ENCODE measurements around the gene SCAMP5.

The SCAMP5 gene

DNA sequence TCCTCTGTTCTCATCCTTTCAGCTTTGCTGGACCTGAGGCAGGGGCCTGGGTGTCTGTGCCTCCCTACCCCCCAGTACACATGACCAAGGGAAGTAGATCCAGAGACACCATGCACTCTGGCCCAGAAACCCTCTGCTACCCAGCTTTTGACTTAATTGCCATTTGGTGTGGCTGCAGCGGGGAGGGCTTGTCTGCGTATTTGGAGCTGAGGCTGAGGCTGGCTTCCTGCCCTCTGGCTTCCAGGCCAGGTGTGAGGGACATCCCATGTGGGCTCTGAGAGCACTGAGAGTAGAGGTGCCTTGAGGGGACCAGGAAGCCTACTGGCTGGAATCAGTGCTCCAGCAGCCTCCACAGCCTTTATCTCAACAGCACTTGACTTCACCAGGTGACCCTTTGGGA, 54.9 kb downstream of the SCAMP5 start:
- DNase-seq = no peak

DNA sequence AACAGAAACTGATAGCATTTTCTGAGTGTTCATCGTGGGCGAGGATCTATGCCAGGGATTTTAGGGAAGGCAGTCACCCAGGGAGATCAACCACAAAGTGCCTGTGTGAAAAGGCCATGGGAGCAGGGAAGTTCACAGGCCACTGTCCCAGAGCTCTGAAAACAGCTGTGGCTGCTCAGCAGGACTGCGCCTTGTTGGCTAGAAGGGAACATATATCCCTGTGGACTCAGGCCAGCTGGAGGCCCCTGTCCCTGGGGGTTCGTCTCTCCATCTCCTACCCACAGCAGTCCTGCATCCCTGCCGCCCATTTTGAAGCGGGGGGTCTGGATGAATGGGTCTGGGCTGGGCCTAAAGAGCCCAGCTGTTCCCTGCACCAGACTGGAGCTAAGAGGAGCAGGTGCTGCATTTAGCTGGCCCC, 55.8 kb downstream of the SCAMP5 start:
- DNase-seq = no peak

DNA sequence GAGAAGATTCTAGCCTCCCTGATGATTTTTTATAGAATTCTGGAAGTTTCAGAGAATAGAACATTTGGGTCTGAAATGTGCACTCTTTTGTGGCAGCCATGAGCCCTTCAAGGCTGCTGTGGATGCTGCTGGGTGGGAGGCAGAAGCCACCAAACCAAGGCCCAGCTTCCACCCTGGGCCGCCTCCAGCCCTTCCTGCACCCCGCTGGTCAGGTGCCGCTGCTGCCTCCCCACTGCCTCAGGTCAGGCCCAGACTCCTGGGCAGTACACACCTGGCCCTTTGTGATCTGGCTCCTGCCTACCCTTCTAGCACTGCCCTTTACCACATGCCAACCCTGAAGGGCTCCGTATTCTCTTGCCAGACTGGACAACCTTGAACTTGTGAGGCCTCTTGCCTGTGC, 56.3 kb downstream of the SCAMP5 start:
- no peak for DNase-seq

DNA sequence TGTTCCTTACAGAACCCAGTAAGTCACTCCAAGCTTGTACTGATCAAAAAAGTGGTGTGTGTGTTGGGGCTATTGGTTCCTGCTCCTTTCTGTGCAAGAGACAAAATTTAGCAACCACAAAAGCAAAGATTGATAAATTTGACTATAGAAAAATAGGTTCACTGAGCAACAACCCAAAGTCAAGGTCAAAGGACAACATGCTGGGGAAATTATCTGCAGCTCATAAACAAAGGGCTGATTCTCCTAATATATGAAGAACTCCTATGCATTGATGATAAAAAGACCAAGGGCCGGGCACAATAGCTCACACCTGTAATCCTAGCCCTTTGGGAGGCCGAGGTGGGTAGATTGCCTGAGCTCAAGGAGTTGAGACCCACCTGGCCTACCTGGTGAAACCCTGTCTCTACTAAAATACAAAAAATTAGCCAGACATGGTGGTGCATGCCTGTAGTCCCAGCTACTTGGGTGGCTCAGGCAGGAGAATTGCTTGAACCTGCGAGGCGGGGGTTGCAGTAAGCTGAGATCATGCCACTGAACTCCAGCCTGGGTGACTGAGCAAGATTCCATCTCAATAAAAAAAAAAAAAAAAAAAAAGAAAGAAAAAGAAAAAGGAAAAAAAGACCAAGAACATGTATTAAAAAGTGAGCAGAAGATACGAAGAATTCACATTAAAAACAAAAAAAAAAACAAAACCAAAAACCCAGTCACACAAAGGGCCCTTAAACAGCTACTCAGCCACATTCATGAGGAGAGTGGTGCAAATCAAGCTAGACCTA, 57.8 kb downstream of the SCAMP5 start:
- DNase-seq = no peak

DNA sequence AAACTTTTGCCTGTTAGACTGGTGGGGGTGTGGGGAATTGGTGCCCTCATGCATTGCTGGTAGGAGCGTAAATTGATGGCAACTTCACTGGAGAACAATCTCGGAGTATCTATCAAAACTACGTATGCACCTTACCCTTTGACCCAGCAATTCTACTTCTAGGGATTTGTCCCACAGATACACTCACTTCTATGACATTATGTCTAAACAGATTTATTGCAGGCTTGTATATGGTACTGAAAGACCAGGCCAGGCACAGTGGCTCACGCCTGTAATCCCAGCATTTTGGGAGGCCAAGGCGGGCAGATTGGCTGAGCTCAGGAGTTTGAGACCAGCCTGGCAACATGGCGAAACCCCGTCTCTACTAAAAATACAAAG, 58.4 kb downstream of the SCAMP5 start:
- no peak for DNase-seq

DNA sequence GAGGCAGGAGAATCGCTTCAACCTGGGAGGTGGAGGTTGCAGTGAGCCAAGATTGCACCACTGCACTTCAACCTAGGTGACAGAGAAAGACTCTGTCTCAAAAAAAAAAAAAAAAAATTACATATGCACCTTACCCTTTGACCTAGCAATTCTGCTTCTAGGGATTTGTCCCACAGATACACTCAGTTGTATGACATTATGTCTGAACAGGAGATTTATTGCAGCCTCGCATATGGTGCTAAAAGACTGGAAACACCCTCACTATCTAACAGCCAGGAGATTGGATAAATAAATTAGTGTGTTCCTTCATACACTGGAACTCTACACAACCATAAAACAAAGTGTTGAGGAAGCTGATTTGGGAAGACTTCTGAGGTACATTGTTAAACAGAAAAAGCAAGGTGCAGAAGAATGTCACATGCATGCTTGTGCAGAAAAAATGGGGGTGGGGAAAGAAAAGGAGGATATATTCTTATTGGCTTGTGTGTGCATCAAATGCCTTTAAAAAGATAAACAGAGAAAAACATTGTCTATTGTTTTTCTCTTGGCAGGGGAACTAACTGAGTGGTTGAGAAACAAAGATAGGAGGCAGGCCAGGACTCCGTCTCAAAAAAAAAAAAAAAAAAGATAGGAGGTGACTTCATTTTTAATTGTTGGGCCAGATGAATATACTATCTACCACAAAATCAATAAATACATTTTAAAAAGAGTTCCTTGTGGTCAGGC, 59.0 kb downstream of the SCAMP5 start:
- no peak for DNase-seq

DNA sequence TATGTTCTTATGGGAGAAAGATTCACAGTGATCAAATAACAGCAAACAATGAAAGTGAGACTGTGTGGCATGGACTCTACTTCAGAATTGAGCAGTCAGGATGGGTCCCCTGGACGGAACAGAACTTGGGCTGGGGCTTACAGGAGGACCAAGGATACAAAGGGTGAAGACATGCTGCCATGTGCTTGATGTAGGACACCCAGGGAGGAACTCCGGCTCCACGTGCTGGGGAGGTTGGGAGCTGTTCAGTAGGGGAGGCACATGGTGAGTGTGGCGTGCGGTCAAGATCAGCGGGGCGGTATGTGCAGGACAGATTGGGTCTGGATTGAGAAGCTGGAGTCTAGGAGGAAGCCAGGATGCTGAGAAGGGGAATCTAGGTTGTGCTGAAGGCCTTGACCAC, 60.7 kb downstream of the SCAMP5 start:
- DNase-seq = no peak

DNA sequence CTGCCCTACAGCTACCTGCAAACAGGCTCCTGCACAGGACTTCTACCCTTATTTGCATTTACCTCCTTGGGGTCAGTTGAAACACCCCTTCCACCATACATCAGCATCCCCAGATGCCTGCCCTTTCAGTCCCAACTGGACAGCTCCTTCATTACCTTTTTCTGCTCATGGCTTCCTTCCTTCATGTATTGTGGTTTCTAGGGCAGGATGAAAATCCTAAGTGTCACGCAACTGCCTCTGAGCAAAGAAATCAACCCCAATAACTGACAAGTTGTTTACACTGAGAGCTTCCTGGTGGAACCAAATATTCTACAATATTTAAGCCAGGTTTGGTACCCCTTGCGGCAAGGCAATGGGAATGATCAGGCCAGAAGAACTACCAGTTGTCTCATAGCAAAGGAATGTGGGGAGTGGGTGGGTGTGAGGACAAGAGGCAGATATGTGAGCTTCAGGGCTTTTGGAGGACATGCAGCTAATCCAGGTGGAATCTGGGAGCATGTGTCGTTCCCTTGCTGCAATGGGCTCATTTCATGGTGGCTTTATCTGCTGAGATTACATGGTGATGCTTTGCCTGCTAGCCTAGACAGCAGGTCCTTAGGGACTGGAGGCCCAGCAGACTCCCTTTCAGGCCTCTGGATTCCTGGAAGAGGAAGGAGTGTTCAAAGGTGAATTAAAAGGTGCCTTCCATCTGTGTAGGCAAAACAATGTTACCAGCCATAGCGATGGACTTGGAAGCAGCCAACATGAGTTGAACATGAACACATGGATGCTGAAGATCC, 63.0 kb downstream of the SCAMP5 start:
- no peak for DNase-seq

DNA sequence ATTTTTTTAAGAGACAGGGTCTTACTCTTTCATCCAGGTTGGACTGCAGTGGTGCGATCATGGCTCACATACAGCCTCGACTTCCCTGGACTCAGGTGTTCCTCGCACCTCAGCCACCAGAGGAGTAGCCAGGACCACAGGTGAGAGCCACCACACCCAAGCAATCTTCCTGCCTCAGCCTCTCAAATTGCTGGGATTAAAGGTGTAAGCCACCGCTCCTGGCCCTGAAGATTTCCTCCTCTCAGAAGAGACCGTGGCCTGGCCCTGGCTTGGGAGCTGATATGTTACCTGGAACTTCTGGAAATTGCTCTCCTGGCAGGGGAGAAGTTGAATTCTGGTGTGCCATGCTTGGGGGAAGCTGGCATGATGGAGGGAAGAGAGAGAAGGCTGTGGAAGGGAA, 64.2 kb downstream of the SCAMP5 start:
- DNase-seq = no peak

DNA sequence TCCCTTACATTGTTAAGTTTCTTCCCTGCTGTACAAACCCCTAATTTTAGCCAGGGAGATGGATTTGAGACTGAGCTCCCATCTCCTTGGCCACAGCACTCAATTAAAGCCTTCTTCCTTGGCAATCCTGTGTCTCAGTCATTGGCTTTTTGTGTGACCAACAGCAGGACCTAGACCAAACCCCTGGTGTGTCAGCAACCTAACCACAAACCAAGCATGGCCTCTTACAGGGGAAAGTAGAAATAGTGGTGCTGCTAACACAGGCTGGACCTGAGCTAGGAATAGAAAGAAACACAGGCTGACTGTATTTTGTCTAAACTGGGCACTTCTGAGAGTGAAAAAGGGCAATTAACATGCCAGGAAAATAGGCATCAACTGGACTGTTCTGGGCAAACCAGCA, 65.9 kb downstream of the SCAMP5 start:
- DNase-seq = no peak

DNA sequence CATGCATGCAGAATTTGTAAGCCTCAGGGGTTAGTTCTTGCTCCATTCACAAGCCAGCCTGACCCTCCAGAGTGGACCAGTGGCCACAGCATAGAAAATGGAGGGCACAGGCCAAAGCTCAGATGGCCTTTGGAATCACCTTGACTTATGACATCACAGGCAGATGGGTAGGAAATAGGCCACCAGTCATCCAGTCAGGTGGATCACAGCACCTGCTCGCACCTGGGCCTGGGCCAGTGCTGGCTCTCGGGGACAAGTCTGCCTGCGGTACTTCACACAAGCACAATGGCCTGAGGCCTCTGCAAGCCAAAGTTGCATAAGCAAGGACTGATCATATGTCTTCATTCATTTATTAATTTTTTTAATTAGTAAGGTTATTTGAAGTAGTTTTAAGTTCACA, 67.3 kb downstream of the SCAMP5 start:
- no peak for DNase-seq

DNA sequence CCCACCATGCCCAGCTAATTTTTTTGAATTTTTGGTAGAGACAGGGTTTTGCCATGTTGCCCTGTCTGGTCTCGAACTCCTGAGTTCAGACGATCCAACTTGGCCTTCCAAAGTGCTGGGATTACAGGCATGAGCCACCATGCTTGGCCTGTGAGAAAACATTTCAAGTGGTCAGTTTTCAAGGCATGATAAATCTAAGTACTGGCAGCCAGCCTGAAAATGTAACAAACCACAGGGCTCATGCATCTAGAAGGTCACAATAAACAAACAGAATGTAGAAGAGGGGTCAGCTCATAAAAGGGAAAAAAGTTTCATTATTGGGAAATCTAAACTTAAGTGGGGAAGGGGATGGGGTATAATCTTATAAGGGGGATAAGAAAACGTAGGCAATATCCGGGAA, 68.0 kb downstream of the SCAMP5 start:
- DNase-seq = no peak

DNA sequence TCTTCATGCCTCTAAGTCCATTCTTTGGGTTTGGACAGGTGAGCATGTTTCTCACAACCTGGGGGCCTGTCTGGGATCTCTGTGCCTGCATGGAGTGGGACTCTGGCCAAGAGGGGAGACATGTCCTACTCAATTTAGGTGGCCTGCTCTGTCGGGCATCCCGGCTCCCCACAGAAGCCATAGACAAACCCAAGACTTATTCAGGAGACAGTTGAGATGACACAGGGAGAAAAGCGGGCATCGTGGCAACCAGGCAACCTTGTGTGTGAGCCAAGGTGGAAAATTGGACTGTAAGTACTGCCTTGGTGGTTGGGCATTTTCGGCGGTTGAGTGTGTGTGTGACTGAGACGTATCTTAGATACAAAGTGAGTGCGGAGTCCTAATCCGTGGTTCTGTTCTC, 68.5 kb downstream of the SCAMP5 start:
- no peak for DNase-seq

DNA sequence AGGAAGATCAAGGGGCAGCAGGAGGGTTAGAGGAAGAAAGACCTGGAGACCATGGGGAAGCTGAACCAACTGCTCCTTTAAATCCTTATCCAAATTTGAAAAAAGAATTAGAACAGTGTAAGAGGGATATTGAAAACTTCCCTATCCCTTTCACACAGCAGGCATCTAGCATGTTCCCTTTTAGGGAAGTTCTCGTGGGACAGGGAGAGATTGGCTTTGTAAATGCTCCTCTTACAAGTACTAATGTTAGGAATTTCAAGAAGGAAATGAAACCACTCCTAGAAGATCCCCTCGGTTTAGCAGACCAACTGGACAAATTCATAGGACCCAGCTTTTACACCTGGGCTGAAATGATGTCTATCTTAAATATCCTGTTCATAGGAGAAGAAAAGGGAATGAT, 69.5 kb downstream of the SCAMP5 start:
- no peak for DNase-seq

DNA sequence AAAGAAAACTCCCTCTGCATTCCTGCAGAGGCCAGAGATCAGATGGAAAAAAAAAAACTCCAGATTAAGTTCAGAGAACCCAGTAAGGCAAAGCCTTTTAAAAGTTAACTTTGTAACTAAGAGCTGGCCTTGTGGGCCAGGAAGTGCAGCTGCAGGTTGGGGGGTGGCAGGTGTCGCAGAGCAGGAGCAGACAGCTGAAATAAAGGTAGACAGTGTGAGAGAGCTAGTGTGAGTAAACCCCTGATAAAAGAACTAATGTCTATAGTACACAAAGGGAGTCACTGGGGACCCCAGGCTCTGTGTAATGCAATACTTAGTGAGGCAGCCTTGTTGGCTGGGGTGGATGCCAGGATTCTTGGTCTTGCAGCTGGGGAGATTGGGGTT, 70.1 kb downstream of the SCAMP5 start:
- no peak for DNase-seq

DNA sequence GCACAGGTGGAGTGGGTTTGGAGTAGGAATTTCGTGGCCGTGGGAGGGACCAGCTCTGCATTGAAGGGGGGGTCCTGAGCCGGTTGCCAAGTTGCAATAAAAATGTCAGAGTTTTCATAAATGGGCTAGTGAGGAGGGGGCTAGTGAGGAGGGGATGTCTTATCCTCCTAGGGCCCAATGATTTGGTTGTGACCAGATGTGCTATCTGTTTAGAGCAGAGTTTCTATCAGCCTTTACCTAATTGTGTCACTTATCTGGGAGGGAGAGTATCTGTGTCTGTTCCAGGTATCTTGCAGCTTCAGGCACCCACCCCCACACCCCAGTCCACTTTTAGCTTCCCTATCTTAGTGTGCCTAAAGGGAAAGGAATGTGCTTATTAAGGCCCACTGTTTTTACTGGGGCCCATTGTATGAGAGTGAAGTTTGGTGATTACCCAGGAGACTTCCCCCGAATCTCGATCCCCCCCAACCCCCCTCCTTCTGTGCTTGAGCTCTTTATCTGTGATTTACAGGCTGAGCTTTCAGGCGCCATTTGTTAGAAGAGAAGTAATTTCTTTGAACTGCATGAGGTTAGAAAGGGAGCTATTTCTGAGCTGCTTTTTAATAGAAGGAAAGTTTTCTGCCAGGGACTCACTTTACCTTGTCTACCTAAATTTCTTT, 70.6 kb downstream of the SCAMP5 start:
- no peak for DNase-seq

DNA sequence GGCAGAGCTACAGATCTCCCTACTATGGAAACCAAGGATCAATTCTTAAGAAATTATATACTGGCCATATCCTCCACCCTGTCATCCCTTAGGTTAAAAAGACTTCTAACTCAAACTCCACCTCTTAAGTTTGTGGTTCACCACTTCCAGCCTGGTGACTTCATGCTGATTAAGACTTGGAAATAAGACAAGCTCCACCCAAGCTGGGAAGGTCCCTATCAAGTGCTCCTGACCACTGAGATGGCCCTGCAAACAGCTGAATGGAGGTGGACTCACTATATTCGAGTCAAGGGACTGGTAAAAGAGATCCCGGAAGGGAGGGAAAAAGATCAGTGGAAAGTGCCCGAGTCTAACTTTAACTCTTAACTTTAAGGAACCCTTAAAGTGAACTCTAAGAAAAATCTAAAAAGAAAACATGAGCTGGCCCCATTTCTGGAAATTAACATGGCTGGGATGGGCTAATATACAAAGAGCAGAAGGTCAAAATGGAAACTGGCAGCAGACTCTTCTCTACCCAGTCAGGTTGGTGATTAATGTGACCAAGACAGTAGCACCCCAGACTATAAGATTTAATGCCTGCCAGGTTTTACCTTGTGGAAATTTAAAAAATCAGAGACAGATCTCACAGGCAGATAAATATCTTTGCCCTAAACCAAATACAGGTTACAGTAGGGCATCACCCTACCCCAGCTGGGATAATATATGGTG, 71.9 kb downstream of the SCAMP5 start:
- DNase-seq = no peak

DNA sequence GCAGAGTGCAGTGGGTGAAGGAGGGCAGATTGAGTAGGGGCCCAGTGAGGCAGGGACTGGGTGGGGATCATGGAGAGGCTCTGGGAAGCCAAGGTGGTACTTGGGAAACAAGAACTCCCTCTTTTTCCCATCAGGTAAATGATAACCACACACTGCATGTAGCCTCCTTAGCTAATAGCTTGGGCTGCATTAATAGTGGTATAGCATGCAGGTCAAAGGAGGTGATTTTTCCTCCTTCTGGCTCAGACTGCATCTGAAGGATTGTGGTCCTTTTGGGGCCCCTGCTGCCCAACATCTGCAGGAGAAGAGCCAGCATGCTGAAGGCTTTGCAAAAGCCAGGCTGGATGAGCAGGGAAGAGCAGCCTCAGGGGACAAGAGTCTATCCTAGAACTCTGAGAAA, 73.4 kb downstream of the SCAMP5 start:
- DNase-seq = no peak

DNA sequence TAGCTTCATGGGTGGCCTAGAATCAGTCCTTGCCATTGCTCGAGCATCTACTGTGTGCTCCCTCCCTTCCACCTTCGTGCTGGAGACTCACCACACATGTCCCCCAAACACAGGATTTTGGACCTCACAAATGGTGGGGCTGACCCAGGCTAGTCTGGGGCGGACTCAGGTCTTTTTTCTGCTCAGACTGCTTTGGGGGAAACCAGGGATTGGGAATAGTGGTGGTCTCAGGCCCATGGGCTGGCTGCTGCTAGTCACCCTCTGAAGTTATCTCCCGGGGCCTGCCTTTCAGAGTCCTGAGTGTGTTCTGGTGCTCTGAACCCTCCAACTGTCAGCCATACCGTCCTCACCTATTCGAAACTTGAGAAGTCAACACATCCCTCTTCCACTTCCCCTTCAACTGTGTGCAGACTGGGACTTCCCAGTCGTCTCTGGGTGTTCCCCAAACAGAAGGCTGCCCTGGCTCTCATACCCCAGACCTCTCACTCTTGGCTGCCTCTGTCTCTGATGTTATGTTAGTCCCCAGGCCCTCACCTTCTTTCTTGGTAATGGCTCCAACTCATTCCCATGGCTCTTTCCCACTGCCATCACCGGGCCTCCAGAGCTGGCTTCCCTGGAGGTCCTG, 74.0 kb downstream of the SCAMP5 start:
- DNase-seq = no peak

DNA sequence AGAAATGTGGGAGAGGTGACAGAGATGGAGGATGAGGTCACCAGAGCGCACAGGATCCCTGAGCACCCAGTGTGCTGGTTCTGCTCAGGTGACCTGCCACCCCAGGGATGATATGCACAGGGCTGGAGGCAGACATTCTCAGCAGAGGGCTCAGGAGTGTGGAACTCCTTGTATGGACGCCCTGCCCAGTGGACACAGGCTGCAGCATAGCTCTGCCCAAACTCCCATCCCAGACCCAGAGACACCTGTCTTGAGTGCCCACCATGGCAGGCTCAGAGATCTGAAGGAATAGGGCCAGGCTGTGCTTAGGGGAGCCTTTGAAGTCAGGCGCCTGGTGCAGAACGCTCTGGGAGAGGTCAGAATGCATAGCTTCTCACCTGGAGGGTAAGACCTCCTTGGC, 75.3 kb downstream of the SCAMP5 start:
- no peak for DNase-seq
